Hepatocyte (in vitro differentiated cells): Measurements from ENCODE around the gene ENAH. TPM values are rescaled to one million over a fixed set of nuclear protein-coding genes. Genes with fewer than 3 reads are reported as not detected.
"Not testable (repeated sequence)": the region's sequence is repeated elsewhere in the genome, so short reads cannot be mapped to it uniquely, and the experiment has no call there.

Source experiments
- DNase-seq: peaks from one replicate; pipeline ENCODE4 v3.0.0-alpha.2; 2016; ENCODE audit warnings: low spot score
- H2AFZ ChIP-seq: fragments of 200-600 bp; sonication (generic); 2 replicates; pipeline ENCODE4 v1.6.0; 2016; ENCODE audit warnings: antibody characterized with exemption, mild to moderate bottlenecking
- H3K27ac ChIP-seq: fragments of 200-600 bp; sonication (generic); 2 replicates; pipeline ENCODE4 v1.5.1; 2016; ENCODE audit warnings: mild to moderate bottlenecking
- H3K27me3 ChIP-seq: fragments of 200-600 bp; sonication (generic); 2 replicates; pipeline ENCODE4 v1.6.1; 2016
- H3K36me3 ChIP-seq: fragments of 200-600 bp; sonication (generic); replicated peaks from 2 replicates; pipeline ENCODE4 v1.5.1; 2016; ENCODE audit warnings: low read depth; ENCODE audit not compliant: insufficient read depth
- H3K4me1 ChIP-seq: fragments of 200-600 bp; sonication (generic); 2 replicates; pipeline ENCODE4 v1.5.1; 2016; ENCODE audit warnings: mild to moderate bottlenecking, moderate library complexity; ENCODE audit not compliant: insufficient read depth
- H3K4me2 ChIP-seq: fragments of 200-600 bp; sonication (generic); 2 replicates; pipeline ENCODE4 v1.6.0; 2016
- H3K4me3 ChIP-seq: fragments of 200-600 bp; sonication (generic); 2 replicates; pipeline ENCODE4 v1.5.1; 2016; ENCODE audit warnings: mild to moderate bottlenecking
- H3K79me2 ChIP-seq: fragments of 200-600 bp; sonication (generic); 2 replicates; pipeline ENCODE4 v1.6.0; 2017; ENCODE audit warnings: mild to moderate bottlenecking
- H3K9me2 ChIP-seq: fragments of 200-600 bp; sonication (generic); replicated peaks from 2 replicates; pipeline ENCODE4 v1.6.0; 2017; ENCODE audit warnings: mild to moderate bottlenecking; ENCODE audit not compliant: insufficient read depth
- H3K9me3 ChIP-seq: fragments of 200-600 bp; sonication (generic); 2 replicates; pipeline ENCODE4 v1.5.1; 2016; ENCODE audit warnings: low read depth, mild to moderate bottlenecking
- H4K20me1 ChIP-seq: fragments of 200-600 bp; sonication (generic); 2 replicates; pipeline ENCODE4 v1.6.0; 2016; ENCODE audit warnings: mild to moderate bottlenecking; ENCODE audit not compliant: insufficient read depth, poor library complexity, severe bottlenecking
- CTCF ChIP-seq: fragments of 200-600 bp; sonication (generic); IDR thresholded peaks from 2 replicates; pipeline ENCODE4 v1.5.1; 2016; ENCODE audit warnings: antibody characterized with exemption, mild to moderate bottlenecking; ENCODE audit not compliant: poor library complexity
- EZH2 ChIP-seq: fragments of 200-600 bp; sonication (generic); IDR thresholded peaks from 2 replicates; pipeline ENCODE4 v1.6.1; 2016; ENCODE audit warnings: antibody characterized with exemption, mild to moderate bottlenecking, borderline replicate concordance
- EZH2phosphoT487 ChIP-seq: fragments of 200-600 bp; sonication (generic); IDR thresholded peaks from one replicate; pipeline ENCODE4 v1.6.1; 2018; ENCODE audit warnings: antibody characterized with exemption, mild to moderate bottlenecking, low read depth, moderate library complexity; ENCODE audit not compliant: unreplicated experiment, severe bottlenecking
- WGBS: methylation state at CpG from one replicate; pipeline ENCODE4 v1.1.6; 2016; ENCODE audit warnings: low lambda C conversion rate; ENCODE audit errors: missing lambda C conversion rate; 5-methylcytosine and 5-hydroxymethylcytosine counted together
- polyA plus RNA-seq: library from polyadenylated mRNA; unstranded; fragments of >200 nt; fragmentation: Nextera tagmentation; extraction: Ambion mirVana; gene quantifications from 2 replicates; pipeline ENCODE4 v1.2.1, GENCODE V29; 2016
- total RNA-seq: library from RNA; depleted of rRNA; stranded (reverse); fragments of >200 nt; gene quantifications from 2 replicates; pipeline ENCODE4 v1.2.3, GENCODE V29; 2014

ENAH gene
- total and polyA plus RNA-seq, 2 experiments from 2014 or later = 51.3 to 115 TPM

- DNase-seq = no peak
- Histone ChIP-seq H3K36me3 (no peaks in the 10 kb centered on the region), H3K4me1 (no peaks in the 10 kb centered on the region), H3K4me2 (no peak overlapping the region), H3K79me2 (no peaks in the 10 kb centered on the region), H3K27ac (no peak overlapping the region), H4K20me1 (no peaks in the 10 kb centered on the region), H3K9me2 (no peaks in the 10 kb centered on the region), H3K27me3 (no peaks in the 10 kb centered on the region), H2AFZ (no peak overlapping the region), H3K9me3 (no peaks in the 10 kb centered on the region), H3K4me3 (no peak overlapping the region)
- TF ChIP-seq CTCF (no peak), EZH2phosphoT487 (no peak), EZH2 (no peak)
- 90% methylated on average over 7 of the region's 7 CpGs for WGBS
Observed at GRCh38 chr1:225476100-225476511, 176.8 kb downstream of the ENAH start.

- H2AFZ ChIP-seq = peak overlapping the region; percentile 52
- H3K9me2 ChIP-seq = no peaks in the 10 kb centered on the region
- 32% methylated on average over 50 of the region's 50 CpGs for WGBS
- no peaks in the 10 kb centered on the region for H3K9me3 ChIP-seq
- H3K4me2 ChIP-seq = peak overlapping the region; percentile 73
- TF ChIP-seq CTCF = peak; percentile 100
- no peak for TF ChIP-seq EZH2
- no peak for TF ChIP-seq EZH2phosphoT487
- H3K27ac ChIP-seq = no peak overlapping the region
- peak; percentile 79 for DNase-seq
- no peaks in the 10 kb centered on the region for H4K20me1 ChIP-seq
- H3K4me3 ChIP-seq = no peak overlapping the region
- no peaks in the 10 kb centered on the region for H3K36me3 ChIP-seq
- H3K79me2 ChIP-seq = no peaks in the 10 kb centered on the region
- H3K27me3 ChIP-seq = no peaks in the 10 kb centered on the region
- no peaks in the 10 kb centered on the region for H3K4me1 ChIP-seq
Observed at GRCh38 chr1:225474986-225475820, 177.7 kb downstream of the ENAH start.

- H3K9me3 ChIP-seq = no peaks in the 10 kb centered on the region
- no peaks in the 10 kb centered on the region for H3K9me2 ChIP-seq
- H3K36me3 ChIP-seq = no peaks in the 10 kb centered on the region
- H3K27ac ChIP-seq = no peak overlapping the region
- H3K4me3 ChIP-seq = no peak overlapping the region
- no peak overlapping the region for H2AFZ ChIP-seq
- 45% methylated on average over 13 of the region's 13 CpGs for WGBS
- TF ChIP-seq CTCF = no peak
- no peak for TF ChIP-seq EZH2
- no peak for TF ChIP-seq EZH2phosphoT487
- no peaks in the 10 kb centered on the region for H3K27me3 ChIP-seq
- H4K20me1 ChIP-seq = no peaks in the 10 kb centered on the region
- no peaks in the 10 kb centered on the region for H3K79me2 ChIP-seq
- no peak for DNase-seq
- H3K4me1 ChIP-seq = no peaks in the 10 kb centered on the region
- H3K4me2 ChIP-seq = peak overlapping the region; percentile 2
Observed at GRCh38 chr1:225474439-225474985, 178.4 kb downstream of the ENAH start.

GRCh38 chr1:225473676-225474438 lies 179.1 kb downstream of the ENAH start:
- H4K20me1 ChIP-seq, H3K9me2 ChIP-seq, H3K4me1 ChIP-seq, H3K4me2 ChIP-seq, DNase-seq, H3K79me2 ChIP-seq, H3K27ac ChIP-seq, H3K4me3 ChIP-seq, H3K27me3 ChIP-seq, H3K36me3 ChIP-seq, H3K9me3 ChIP-seq, H2AFZ ChIP-seq: not testable (repeated sequence)
- 97% methylated on average over 26 of the region's 26 CpGs for WGBS

GRCh38 chr1:225473266-225473665 lies 179.7 kb downstream of the ENAH start:
- H2AFZ ChIP-seq, H3K9me3 ChIP-seq, H3K4me2 ChIP-seq, H3K4me1 ChIP-seq, DNase-seq, H3K36me3 ChIP-seq, H3K27ac ChIP-seq, H3K4me3 ChIP-seq, H4K20me1 ChIP-seq, H3K79me2 ChIP-seq, H3K27me3 ChIP-seq, H3K9me2 ChIP-seq: not testable (repeated sequence)
- WGBS = 61% methylated on average over 8 of the region's 8 CpGs
